Large intestine (tissue), 3 donors: ENCODE measurements around the gene GNS. TPM values are rescaled to one million over a fixed set of nuclear protein-coding genes. Genes with fewer than 3 reads are reported as not detected.

Experiments used
- DNase-seq, 2 donors: peaks; one replicate each; pipeline versions ENCODE4 v3.0.0 to v3.0.0-alpha.2; 2013
- H3K27ac ChIP-seq: one replicate; pipeline ENCODE4 v1.5.1; 2013; ENCODE audit warnings: low read length
- H3K27me3 ChIP-seq: 2 replicates; pipeline ENCODE4 v1.6.1; 2013; ENCODE audit warnings: low read length; ENCODE audit not compliant: control insufficient read depth, insufficient read depth
- H3K36me3 ChIP-seq: 2 replicates; pipeline ENCODE4 v1.6.1; 2013; ENCODE audit warnings: low read length; ENCODE audit not compliant: control insufficient read depth, insufficient read depth
- H3K4me1 ChIP-seq: one replicate; pipeline ENCODE4 v1.6.1; 2013; ENCODE audit warnings: low read length; ENCODE audit not compliant: control insufficient read depth, insufficient read depth
- H3K4me3 ChIP-seq: one replicate; pipeline ENCODE4 v1.5.1; 2013; ENCODE audit warnings: low read length
- H3K9me3 ChIP-seq: one replicate; pipeline ENCODE4 v1.6.1; 2013; ENCODE audit warnings: mild to moderate bottlenecking, low read depth, low read length, moderate library complexity; ENCODE audit not compliant: control insufficient read depth
- WGBS: methylation state at CpG from one replicate; pipeline ENCODE4 v1.1.5; 2013; ENCODE audit warnings: low lambda C conversion rate; ENCODE audit not compliant: insufficient coverage; 5-methylcytosine and 5-hydroxymethylcytosine counted together
- polyA plus RNA-seq: library from polyadenylated mRNA; unstranded; fragments of 120-200 nt; gene quantifications from one replicate; pipeline ENCODE4 v1.2.1, GENCODE V29; 2013

The GNS gene
- polyA plus RNA-seq, 1 donor: 337 TPM

GRCh38 chr12:64739778-64740177 lies 19.4 kb downstream of the GNS start:
- 92% methylated on average over 2 of the region's 2 CpGs for WGBS
- no peak for DNase-seq
- no peaks in the 10 kb centered on the region for H3K9me3 ChIP-seq
- no peak overlapping the region for H3K4me3 ChIP-seq
- no peaks in the 10 kb centered on the region for H3K27me3 ChIP-seq
- H3K27ac ChIP-seq: no peak overlapping the region
- H3K4me1 ChIP-seq: no peaks in the 10 kb centered on the region
- H3K36me3 ChIP-seq: peaks cover 83% of the 10 kb centered on the region

- no peak for DNase-seq
- no CpG with 5 or more reads among the region's 1 CpG for WGBS
- H3K36me3 ChIP-seq: peaks cover 84% of the 10 kb centered on the region
Measured at GRCh38 chr12:64737539-64737938, 21.7 kb downstream of the GNS start.

GRCh38 chr12:64736771-64737170 lies 22.4 kb downstream of the GNS start:
- no peak for DNase-seq
- H3K27me3 ChIP-seq: no peaks in the 10 kb centered on the region
- no peaks in the 10 kb centered on the region for H3K4me1 ChIP-seq
- no peak overlapping the region for H3K4me3 ChIP-seq
- H3K27ac ChIP-seq: no peak overlapping the region
- H3K36me3 ChIP-seq: peaks cover 81% of the 10 kb centered on the region
- H3K9me3 ChIP-seq: no peaks in the 10 kb centered on the region
- no CpG with 5 or more reads among the region's 1 CpG for WGBS

More at GRCh38 chr12:64737539-64737938, 21.7 kb downstream of the GNS start:
- Histone ChIP-seq H3K9me3 (no peaks in the 10 kb centered on the region), H3K27ac (no peak overlapping the region), H3K4me3 (no peak overlapping the region), H3K4me1 (no peaks in the 10 kb centered on the region), H3K27me3 (no peaks in the 10 kb centered on the region)

- Histone ChIP-seq H3K36me3 (peaks cover 84% of the 10 kb centered on the region), H3K27me3 (no peaks in the 10 kb centered on the region), H3K4me1 (no peaks in the 10 kb centered on the region), H3K9me3 (no peaks in the 10 kb centered on the region), H3K27ac (no peak overlapping the region), H3K4me3 (no peak overlapping the region)
- no peak for DNase-seq
Measured at GRCh38 chr12:64735442-64735841, 23.8 kb downstream of the GNS start.

- Histone ChIP-seq H3K27ac (no peak overlapping the region), H3K36me3 (peaks cover 77% of the 10 kb centered on the region), H3K4me3 (no peak overlapping the region), H3K27me3 (no peaks in the 10 kb centered on the region), H3K9me3 (no peaks in the 10 kb centered on the region), H3K4me1 (no peaks in the 10 kb centered on the region)
- no peak for DNase-seq
- no CpG with 5 or more reads among the region's 4 CpGs for WGBS
Measured at GRCh38 chr12:64733857-64734256, 25.3 kb downstream of the GNS start.

- no peak overlapping the region for H3K4me3 ChIP-seq
- no peak overlapping the region for H3K27ac ChIP-seq
- H3K27me3 ChIP-seq: no peaks in the 10 kb centered on the region
- no peaks in the 10 kb centered on the region for H3K4me1 ChIP-seq
- H3K9me3 ChIP-seq: no peaks in the 10 kb centered on the region
- 95% methylated on average over 4 of the region's 4 CpGs for WGBS
- DNase-seq: no peak
- H3K36me3 ChIP-seq: peaks cover 78% of the 10 kb centered on the region
Measured at GRCh38 chr12:64731683-64732082, 27.5 kb downstream of the GNS start.

GRCh38 chr12:64730588-64730969 lies 28.6 kb downstream of the GNS start:
- no CpG with 5 or more reads among the region's 2 CpGs for WGBS
- Histone ChIP-seq H3K36me3 (peaks cover 74% of the 10 kb centered on the region), H3K27ac (no peak overlapping the region), H3K4me1 (no peaks in the 10 kb centered on the region), H3K9me3 (no peaks in the 10 kb centered on the region), H3K27me3 (no peaks in the 10 kb centered on the region), H3K4me3 (no peak overlapping the region)
- DNase-seq: no peak

GRCh38 chr12:64729909-64730587 lies 29.2 kb downstream of the GNS start:
- peaks cover 74% of the 10 kb centered on the region for H3K36me3 ChIP-seq
- no peaks in the 10 kb centered on the region for H3K27me3 ChIP-seq
- no peak overlapping the region for H3K4me3 ChIP-seq
- no peaks in the 10 kb centered on the region for H3K4me1 ChIP-seq
- DNase-seq: no peak
- no peak overlapping the region for H3K27ac ChIP-seq
- WGBS: no CpG with 5 or more reads among the region's 2 CpGs
- no peaks in the 10 kb centered on the region for H3K9me3 ChIP-seq

- Histone ChIP-seq H3K4me3 (no peak overlapping the region), H3K4me1 (no peaks in the 10 kb centered on the region), H3K27ac (no peak overlapping the region), H3K27me3 (no peaks in the 10 kb centered on the region), H3K9me3 (no peaks in the 10 kb centered on the region), H3K36me3 (peaks cover 82% of the 10 kb centered on the region)
- no peak for DNase-seq
- WGBS: no CpG with 5 or more reads among the region's 11 CpGs
Measured at GRCh38 chr12:64724201-64724745, 34.9 kb downstream of the GNS start.

- H3K4me1 ChIP-seq: no peaks in the 10 kb centered on the region
- 100% methylated on average over 1 of the region's 2 CpGs for WGBS
- H3K27ac ChIP-seq: no peak overlapping the region
- DNase-seq: no peak
- H3K4me3 ChIP-seq: no peak overlapping the region
- H3K27me3 ChIP-seq: no peaks in the 10 kb centered on the region
- peaks cover 80% of the 10 kb centered on the region for H3K36me3 ChIP-seq
- no peaks in the 10 kb centered on the region for H3K9me3 ChIP-seq
Measured at GRCh38 chr12:64723630-64724029, 35.6 kb downstream of the GNS start.

- H3K9me3 ChIP-seq: no peaks in the 10 kb centered on the region
- no peak for DNase-seq
- peaks cover 81% of the 10 kb centered on the region for H3K36me3 ChIP-seq
- WGBS: no CpG with 5 or more reads among the region's 4 CpGs
- H3K4me1 ChIP-seq: no peaks in the 10 kb centered on the region
- H3K27ac ChIP-seq: no peak overlapping the region
- H3K4me3 ChIP-seq: no peak overlapping the region
- no peaks in the 10 kb centered on the region for H3K27me3 ChIP-seq
Measured at GRCh38 chr12:64722835-64723234, 36.4 kb downstream of the GNS start.
